Measurements from ENCODE around the gene INPP4A. TPM values are rescaled to one million over a fixed set of nuclear protein-coding genes. Genes with fewer than 3 reads are reported as not detected.

Gene INPP4A
- total and polyA plus RNA-seq, 10 of the 15 experiments (the other 5 are each of a cell fraction or from before 2014, with no cell fraction given): 4.7 to 62.3 (median 36.9) TPM

DNA sequence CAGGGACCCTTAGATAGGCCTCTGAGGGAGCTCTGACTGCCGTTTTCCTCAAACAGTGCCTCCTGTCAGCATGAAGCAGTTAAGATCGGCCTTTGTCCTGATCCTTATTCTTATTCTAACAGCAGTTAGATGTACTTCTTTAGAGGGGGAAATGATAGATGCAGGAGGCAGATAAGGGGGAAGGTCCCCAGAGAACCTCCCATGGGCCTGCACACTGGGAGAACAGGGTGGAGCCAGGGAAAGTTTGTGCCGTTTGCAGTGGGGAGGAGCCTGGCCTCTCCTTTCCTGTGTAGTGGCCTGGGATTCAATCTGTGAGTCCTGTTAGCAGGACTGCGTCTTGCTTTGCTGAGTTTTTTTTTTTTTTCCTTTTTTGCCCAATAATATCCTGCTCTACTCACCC is 7.9 kb upstream of the INPP4A start:
- SMC1A ChIA-PET (ENCODE audit: uncharacterized antibody, unreplicated experiment): no interaction called here

More for the DNA sequence above, 7.9 kb upstream of the INPP4A start:
- H2AFZ ChIP-seq (ENCODE audit: control insufficient read depth, low read depth, low read length): no peak overlapping the region
- intact Hi-C loops (cut with micrococcal nuclease; ENCODE audit: unreplicated experiment): no loop called here
- peaks cover 16% of the 10 kb centered on the region; the same call in 2 of the 3 replicates for H3K9me3 ChIP-seq (replicated peaks; ENCODE audit: control insufficient read depth, insufficient read depth, low read length)
- DNase-seq (ENCODE audit: low read depth, low spot score) (no peak), FAIRE-seq (no peak), ATAC-seq (no peak)
- H3K36me3 ChIP-seq (ENCODE audit: control insufficient read depth in 2 of 2, insufficient read depth in 2 of 2, low read length in 1 of 2): no peaks in the 10 kb centered on the region
- CTCF ChIA-PET: no interaction called here
- no peaks in the 10 kb centered on the region for H3K79me2 ChIP-seq (ENCODE audit: control insufficient read depth, insufficient read depth, low read length)
- POLR2A ChIA-PET: no interaction called here
- H3K4me3 ChIP-seq: no peak overlapping the region
- H4K20me1 ChIP-seq (ENCODE audit: control insufficient read depth, insufficient read depth): no peaks in the 10 kb centered on the region
- no peaks in the 10 kb centered on the region for H3K27me3 ChIP-seq (replicated peaks in 1 of 2; ENCODE audit: control insufficient read depth in 2 of 2, insufficient read depth in 2 of 2, low read length in 1 of 2)
- H3K4me1 ChIP-seq (ENCODE audit: control insufficient read depth, insufficient read depth, low read length): peaks cover 9% of the 10 kb centered on the region
- in situ Hi-C loops (cut with MboI): no loop called here
- H3K4me2 ChIP-seq (ENCODE audit: control insufficient read depth, insufficient read depth): no peak overlapping the region
- 84% methylated on average over 3 of the region's 4 CpGs for whole genome bisulfite sequencing (ENCODE audit: insufficient coverage, insufficient replicate concordance, low lambda C conversion rate, missing lambda C conversion rate)
- no peak for TF ChIP-seq NR2C2 (IDR thresholded peaks at IDR 0.05; ENCODE audit: borderline replicate concordance, control insufficient read depth, insufficient read length, low read depth)
- no peak for TF ChIP-seq NFIC (IDR thresholded peaks at IDR 0.05; ENCODE audit: low read depth, low read length)
- no peak for TF ChIP-seq PKNOX1 (IDR thresholded peaks at IDR 0.05)
- no peak for TF ChIP-seq HCFC1 (IDR thresholded peaks at IDR 0.05; ENCODE audit: low read length)
- BruUV-seq (replicated peaks): no TSS peak
- RAD21 ChIA-PET (ENCODE audit: unreplicated experiment): no interaction called here
- H3K27ac ChIP-seq (ENCODE audit: control insufficient read depth, insufficient read depth): no peak overlapping the region
- no peak overlapping the region for H3K9ac ChIP-seq (ENCODE audit: control insufficient read depth, insufficient read depth, low read length)

Data from GM12878 (cell line).